ENCODE results near the gene INTS3. TPM values are rescaled to one million over a fixed set of nuclear protein-coding genes. Genes with fewer than 3 reads are reported as not detected.
A peak's percentile ranks its signal among the peaks of the same experiment; 100 is the strongest.

Gene INTS3
- polyA plus RNA-seq, 3 donors from 2014 or later, result 7.5 to 14.5 (median 7.9) TPM

DNA sequence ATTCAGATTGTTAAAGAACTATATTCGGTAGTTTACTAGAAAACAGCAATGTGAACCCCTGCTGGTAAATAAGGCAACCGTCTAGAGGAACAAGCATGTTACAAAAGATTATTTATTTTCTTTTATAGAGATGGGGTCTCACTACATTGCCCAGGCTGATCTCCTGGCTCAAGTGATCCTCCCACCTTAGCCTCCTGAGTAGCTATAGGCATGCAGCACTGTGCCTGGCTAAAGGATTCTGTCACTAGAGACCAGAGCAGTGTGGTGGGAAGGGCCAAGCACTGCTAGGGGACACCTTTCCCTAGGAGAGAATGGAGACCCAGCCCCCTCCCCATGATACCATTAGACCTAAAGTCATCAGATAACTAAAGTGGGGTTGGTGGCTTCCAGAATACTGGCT lies 76.3 kb downstream of the INTS3 start:
- H3K4me3 Mint-ChIP-seq, result peak overlapping the region; percentile 13 to 54 (median 35)
- no peaks in the 10 kb centered on the region for H3K9me3 Mint-ChIP-seq
- no peak for DNase-seq
- H3K36me3 Mint-ChIP-seq, result peaks cover 3 to 15% (median 6%) of the 10 kb centered on the region in 3 donors
- H3K27ac Mint-ChIP-seq, result peak overlapping the region; percentile 75 to 94 (median 92)
- H3K27me3 Mint-ChIP-seq (ENCODE audit: low read depth in 3 of 3), result peaks cover 0 to 5% (median 3%) of the 10 kb centered on the region in 3 donors
- H3K4me1 Mint-ChIP-seq, result peaks cover 36 to 40% of the 10 kb centered on the region in 2 donors

DNA sequence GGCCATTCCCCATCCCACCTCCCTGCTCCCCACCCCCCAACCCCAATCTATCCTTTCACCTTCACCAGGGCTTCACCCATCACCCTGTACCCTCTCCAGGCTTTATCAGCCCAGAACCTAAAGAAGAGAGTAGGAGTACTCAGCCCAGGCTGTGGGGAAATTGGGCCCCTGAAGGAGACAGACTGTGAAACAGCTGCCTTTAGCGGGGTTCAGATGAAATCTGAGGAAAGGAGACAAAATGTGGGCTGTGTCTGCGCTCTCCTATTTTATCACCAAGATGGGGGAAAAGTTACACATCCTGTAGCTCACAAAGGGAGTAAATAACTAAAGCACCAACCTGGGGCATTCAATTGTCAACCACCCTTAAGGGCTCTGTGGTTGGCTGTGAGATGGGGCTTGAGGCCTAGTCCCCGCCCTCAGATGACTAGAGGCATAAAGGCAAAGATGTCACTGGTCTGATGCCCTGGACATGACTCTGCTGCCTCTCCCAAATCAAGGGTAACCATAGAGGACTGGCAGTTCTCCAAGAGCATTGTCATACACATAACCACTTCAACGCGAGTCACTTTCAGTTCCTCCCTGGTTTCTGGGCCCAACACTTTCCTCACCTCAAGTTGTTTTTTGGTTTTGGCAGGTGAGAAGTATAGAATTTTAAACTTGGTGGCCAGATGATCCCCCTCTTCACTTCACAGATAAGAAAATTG lies 77.3 kb downstream of the INTS3 start:
- peaks cover 3 to 25% (median 16%) of the 10 kb centered on the region in 3 donors for H3K36me3 Mint-ChIP-seq
- peak; percentile 84 to 91 (median 85) for DNase-seq
- peaks cover 0 to 8% (median 5%) of the 10 kb centered on the region in 3 donors for H3K27me3 Mint-ChIP-seq (ENCODE audit: low read depth in 3 of 3)
- peak overlapping the region; percentile 72 to 94 (median 84) for H3K27ac Mint-ChIP-seq
- H3K4me3 Mint-ChIP-seq, result peak overlapping the region; percentile 26 to 40 (median 30)
- no peaks in the 10 kb centered on the region for H3K9me3 Mint-ChIP-seq
- peaks cover 36 to 40% of the 10 kb centered on the region in 2 donors for H3K4me1 Mint-ChIP-seq

DNA sequence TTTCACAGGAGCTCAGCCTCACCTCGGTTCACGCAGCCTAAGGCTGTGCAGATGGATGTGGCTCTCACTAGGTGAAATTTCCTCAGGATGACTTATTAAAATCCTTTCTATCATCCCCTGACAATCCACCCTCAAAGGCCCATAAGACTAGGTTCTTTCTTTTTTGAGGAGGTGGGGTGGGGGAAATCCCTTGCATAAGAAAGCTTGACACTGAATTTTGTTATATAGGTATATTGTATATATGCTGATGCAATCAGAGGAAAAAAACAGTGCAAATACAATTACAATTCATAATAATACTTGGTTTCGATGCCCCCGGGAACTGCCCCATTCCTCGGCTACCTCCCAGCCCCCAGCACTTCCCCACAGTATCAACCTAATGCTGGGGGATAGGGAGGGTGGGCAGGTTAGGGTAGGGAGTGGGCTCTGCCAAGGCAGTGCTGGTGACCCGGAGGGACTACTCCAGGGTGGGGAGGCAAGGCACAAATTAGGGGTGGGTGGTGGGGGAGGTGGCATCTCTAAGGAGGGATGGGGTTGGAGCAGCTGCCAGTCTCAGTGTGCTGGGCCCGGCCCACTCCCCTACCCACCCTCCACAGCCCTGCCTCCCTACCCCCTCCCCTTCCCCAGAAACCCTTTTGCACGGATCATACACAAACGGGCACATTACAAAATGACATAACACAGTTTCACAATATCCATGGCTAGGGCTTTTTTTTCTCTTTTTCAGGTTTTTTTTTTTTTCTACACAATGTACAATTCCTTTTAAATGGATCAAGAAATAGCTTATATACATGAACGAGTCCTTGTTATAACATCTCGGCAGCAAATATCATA lies 78.3 kb downstream of the INTS3 start:
- Mint-ChIP-seq H3K27ac (peak overlapping the region; percentile 72 to 94 (median 84)), H3K4me3 (peak overlapping the region in 3 of 5 donors; percentile 0 to 40 (median 37)), H3K27me3 (ENCODE audit: low read depth in 3 of 3) (peaks cover 0 to 7% (median 5%) of the 10 kb centered on the region in 3 donors), H3K36me3 (peaks cover 3 to 27% (median 18%) of the 10 kb centered on the region in 3 donors), H3K9me3 (no peaks in the 10 kb centered on the region), H3K4me1 (peaks cover 36 to 40% of the 10 kb centered on the region in 2 donors)
- no peak for DNase-seq

DNA sequence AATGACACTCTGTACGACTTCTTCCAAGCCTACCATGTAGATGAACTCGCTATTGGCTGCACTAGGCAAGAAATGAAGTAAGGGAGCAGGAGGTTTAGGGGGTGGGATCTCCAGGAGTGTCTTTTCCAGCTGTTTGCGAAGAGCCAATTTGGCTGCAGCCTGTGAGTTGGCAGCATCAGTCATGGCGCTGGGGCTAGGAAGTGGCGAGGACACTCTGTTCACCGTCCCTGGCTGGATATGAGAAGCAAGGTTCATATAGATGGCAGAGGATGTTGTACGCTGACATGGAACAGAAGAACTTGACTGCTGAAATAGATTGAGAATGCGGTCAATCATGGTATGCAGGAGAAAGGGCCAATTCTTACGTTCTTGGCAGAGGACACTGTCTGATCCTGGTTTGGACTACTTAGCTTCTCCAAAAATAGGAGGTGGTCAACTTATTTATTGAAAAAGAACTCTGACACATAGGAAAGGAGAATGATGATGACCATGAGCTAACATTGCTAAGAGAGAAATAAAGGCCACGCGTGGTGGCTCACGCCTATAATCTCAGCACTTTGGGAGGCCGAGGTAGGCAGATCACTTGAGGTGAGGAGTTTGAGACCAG lies 88.5 kb downstream of the INTS3 start:
- Mint-ChIP-seq H3K9me3 (no peaks in the 10 kb centered on the region), H3K27ac (peak overlapping the region in 1 of 6 donors; percentile 79), H3K27me3 (ENCODE audit: low read depth in 3 of 3) (no peaks in the 10 kb centered on the region), H3K4me3 (no peak overlapping the region), H3K36me3 (peaks cover 25 to 54% (median 32%) of the 10 kb centered on the region in 3 donors), H3K4me1 (no peaks in the 10 kb centered on the region)
- no peak for DNase-seq

DNA sequence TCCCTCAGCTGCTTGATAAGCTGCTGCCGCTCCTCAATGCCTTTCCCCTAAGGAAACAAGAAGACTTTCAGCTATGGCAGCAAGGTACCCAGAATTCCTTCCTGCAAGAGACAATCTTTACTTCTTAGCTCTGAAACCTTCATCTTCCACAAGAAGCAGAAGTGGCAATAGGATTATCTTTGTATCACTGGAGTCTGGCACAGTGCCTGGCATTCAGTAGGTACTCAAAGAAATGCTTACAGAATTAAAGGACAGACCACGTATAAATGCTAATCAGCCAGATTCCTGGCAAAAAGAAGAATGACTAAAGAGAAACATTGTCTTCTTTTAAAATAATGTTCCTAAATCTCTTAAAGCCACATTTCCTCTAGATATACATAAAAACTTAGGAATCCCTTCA lies 91.0 kb downstream of the INTS3 start:
- Mint-ChIP-seq H3K27ac (peak overlapping the region in 1 of 6 donors; percentile 71), H3K36me3 (peaks cover 17 to 41% (median 23%) of the 10 kb centered on the region in 3 donors), H3K9me3 (no peaks in the 10 kb centered on the region), H3K4me1 (no peaks in the 10 kb centered on the region), H3K27me3 (ENCODE audit: low read depth in 3 of 3) (no peaks in the 10 kb centered on the region), H3K4me3 (no peak overlapping the region)
- no peak for DNase-seq

Other genes starting within 250 kb of the INTS3 start
- gene S100A6, start 192.1 kb upstream of the INTS3 start, polyA plus RNA-seq, result 100 to 1,000 TPM; 472 to 828 (median 543) TPM
- under 1 TPM in 1 of 3 donors, not detected in 2; 0.68 TPM for gene S100A5, start 187.1 kb upstream of the INTS3 start, polyA plus RNA-seq
- gene S100A4, start 182.2 kb upstream of the INTS3 start, polyA plus RNA-seq, result 1,000 to 10,000 TPM; 1,846 to 2,303 (median 2,006) TPM
- gene S100A3, start 178.8 kb upstream of the INTS3 start, polyA plus RNA-seq, result not detected
- gene S100A2, start 162.2 kb upstream of the INTS3 start, polyA plus RNA-seq, result under 1 TPM in 1 of 3 donors, not detected in 2; 0.83 TPM
- gene S100A16, start 114.9 kb upstream of the INTS3 start, polyA plus RNA-seq, result not detected
- gene S100A14, start 111.7 kb upstream of the INTS3 start, polyA plus RNA-seq, result not detected
- 1 to 10 TPM; 1.5 to 9.7 (median 3.7) TPM for gene S100A13, start 100.5 kb upstream of the INTS3 start, polyA plus RNA-seq
- gene S100A1, start 99.6 kb upstream of the INTS3 start, polyA plus RNA-seq, result not detected
- gene CHTOP, start 94.0 kb upstream of the INTS3 start, polyA plus RNA-seq, result 10 to 100 TPM; 37.5 to 70.8 (median 63.1) TPM
- gene SNAPIN, start 69.3 kb upstream of the INTS3 start, polyA plus RNA-seq, result 100 to 1,000 TPM in 1 of 3 donors, 10 to 100 TPM in 2; 95.8 to 106 (median 96.0) TPM
- 100 to 1,000 TPM; 162 to 221 (median 164) TPM for gene ILF2, start 57.1 kb upstream of the INTS3 start, polyA plus RNA-seq
- gene NPR1, start 49.4 kb upstream of the INTS3 start, polyA plus RNA-seq, result not detected
- gene SLC27A3, start 47.4 kb downstream of the INTS3 start, polyA plus RNA-seq, result 10 to 100 TPM; 38.3 to 89.0 (median 54.3) TPM
- 1 to 10 TPM; 1.3 to 5.5 (median 2.1) TPM for gene GATAD2B, start 194.9 kb downstream of the INTS3 start, polyA plus RNA-seq
- 10 to 100 TPM in 2 of 3 donors, 1 to 10 TPM in 1; 9.9 to 37.1 (median 11.5) TPM for gene DENND4B, start 218.7 kb downstream of the INTS3 start, polyA plus RNA-seq
- 10 to 100 TPM; 13.0 to 31.2 (median 19.3) TPM for gene CRTC2, start 230.6 kb downstream of the INTS3 start, polyA plus RNA-seq
- gene SLC39A1, start 235.5 kb downstream of the INTS3 start, polyA plus RNA-seq, result 10 to 100 TPM; 52.3 to 84.8 (median 54.6) TPM
- gene CREB3L4, start 239.9 kb downstream of the INTS3 start, polyA plus RNA-seq, result 10 to 100 TPM; 10.0 to 17.6 (median 15.2) TPM
- 100 to 1,000 TPM; 365 to 460 (median 440) TPM for gene JTB, start 249.6 kb downstream of the INTS3 start, polyA plus RNA-seq